C4-2B (cell line): ENCODE measurements around the gene SORCS2.

Experiments used
- H3K27ac ChIP-seq: fragments of 450-650 bp; 2 replicates; pipeline ENCODE4 v1.5.1; 2017
- CTCF ChIP-seq: fragments of 450-650 bp; conservative IDR thresholded peaks from 2 replicates; pipeline ENCODE4 v1.5.1; 2017; ENCODE audit warnings: mild to moderate bottlenecking
- ZFX ChIP-seq: fragments of 450-650 bp; IDR thresholded peaks from 2 replicates; pipeline ENCODE4 v1.6.1; 2017

The SORCS2 gene

GRCh38 chr4:7742807-7743280, 550.5 kb downstream of the SORCS2 start:
- no peak overlapping the region for H3K27ac ChIP-seq
- TF ChIP-seq CTCF = no peak
- no peak for TF ChIP-seq ZFX

GRCh38 chr4:7744142-7744804, 551.9 kb downstream of the SORCS2 start:
- TF ChIP-seq ZFX (no peak), CTCF (no peak)
- H3K27ac ChIP-seq = no peak overlapping the region

- no peak overlapping the region for H3K27ac ChIP-seq
- TF ChIP-seq ZFX (no peak), CTCF (no peak)
These were observed 553.1 kb downstream of the SORCS2 start for GRCh38 chr4:7745301-7745885.

- TF ChIP-seq CTCF (no peak), ZFX (no peak)
- H3K27ac ChIP-seq = no peak overlapping the region
These were observed 554.2 kb downstream of the SORCS2 start for GRCh38 chr4:7746351-7747061.

- no peak overlapping the region for H3K27ac ChIP-seq
- TF ChIP-seq ZFX = no peak
- TF ChIP-seq CTCF = no peak
These were observed 554.7 kb downstream of the SORCS2 start for GRCh38 chr4:7747062-7747385.

- TF ChIP-seq ZFX (no peak), CTCF (no peak)
- H3K27ac ChIP-seq = no peak overlapping the region
These were observed 555.2 kb downstream of the SORCS2 start for GRCh38 chr4:7747566-7747965.

GRCh38 chr4:7750523-7750922, 558.2 kb downstream of the SORCS2 start:
- TF ChIP-seq ZFX (no peak), CTCF (no peak)
- H3K27ac ChIP-seq = no peak overlapping the region
